ENCODE measurements around the gene INTS6.

DNA sequence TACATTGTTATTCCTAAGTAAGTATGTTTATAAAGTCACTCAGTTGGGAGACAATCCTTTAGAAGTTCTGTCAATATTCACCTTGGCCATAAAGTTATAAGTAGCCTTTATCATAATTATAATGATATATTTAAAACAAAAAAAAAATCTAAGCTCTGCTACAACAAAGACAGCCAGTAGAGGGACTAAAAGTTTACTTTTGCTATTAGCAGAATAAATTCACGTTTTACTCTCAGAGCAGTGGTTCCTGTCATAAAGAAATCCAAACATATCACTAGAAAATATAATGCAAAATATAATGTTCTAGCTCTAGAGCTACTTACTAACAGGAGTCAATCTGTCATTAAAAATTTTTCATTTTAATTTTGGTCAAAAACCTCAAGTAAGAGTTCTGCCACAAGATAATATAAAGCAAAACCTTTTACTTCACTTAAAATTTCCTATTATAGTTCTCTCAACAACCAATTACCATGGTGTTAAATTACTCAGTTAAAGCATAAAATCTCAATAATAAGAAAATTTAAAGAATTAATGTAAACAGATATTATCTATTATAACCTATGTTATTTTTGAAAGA, 17.7 kb downstream of the INTS6 start:
- no peak for TF ChIP-seq EZH2 (IDR thresholded peaks at IDR 0.05; ENCODE audit: low read length, unreplicated experiment)
- TF ChIP-seq, protein P1, sequence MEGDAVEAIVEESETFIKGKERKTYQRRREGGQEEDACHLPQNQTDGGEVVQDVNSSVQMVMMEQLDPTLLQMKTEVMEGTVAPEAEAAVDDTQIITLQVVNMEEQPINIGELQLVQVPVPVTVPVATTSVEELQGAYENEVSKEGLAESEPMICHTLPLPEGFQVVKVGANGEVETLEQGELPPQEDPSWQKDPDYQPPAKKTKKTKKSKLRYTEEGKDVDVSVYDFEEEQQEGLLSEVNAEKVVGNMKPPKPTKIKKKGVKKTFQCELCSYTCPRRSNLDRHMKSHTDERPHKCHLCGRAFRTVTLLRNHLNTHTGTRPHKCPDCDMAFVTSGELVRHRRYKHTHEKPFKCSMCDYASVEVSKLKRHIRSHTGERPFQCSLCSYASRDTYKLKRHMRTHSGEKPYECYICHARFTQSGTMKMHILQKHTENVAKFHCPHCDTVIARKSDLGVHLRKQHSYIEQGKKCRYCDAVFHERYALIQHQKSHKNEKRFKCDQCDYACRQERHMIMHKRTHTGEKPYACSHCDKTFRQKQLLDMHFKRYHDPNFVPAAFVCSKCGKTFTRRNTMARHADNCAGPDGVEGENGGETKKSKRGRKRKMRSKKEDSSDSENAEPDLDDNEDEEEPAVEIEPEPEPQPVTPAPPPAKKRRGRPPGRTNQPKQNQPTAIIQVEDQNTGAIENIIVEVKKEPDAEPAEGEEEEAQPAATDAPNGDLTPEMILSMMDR (conservative IDR thresholded peaks at IDR 0.05; ENCODE audit: low read depth, low read length), result peak; percentile 54

Data from PC-3 (cell line).